PFSK-1 (cell line): Measurements from ENCODE around the gene CTNND2.

Experiments
- FOXP2 ChIP-seq: optimal IDR thresholded peaks from 2 replicates; pipeline ENCODE3; 2011; ENCODE audit warnings: borderline replicate concordance, control low read depth, inconsistent platforms; ENCODE audit not compliant: insufficient read depth; ENCODE audit errors: extremely low read length, extremely low read depth
- POLR2AphosphoS5 ChIP-seq: IDR thresholded peaks from 2 replicates; pipeline ENCODE4 v1.6.1; 2012; ENCODE audit warnings: low read depth, mild to moderate bottlenecking, control low read depth, low read length, moderate library complexity
- REST ChIP-seq, 2 experiments: IDR thresholded peaks; 2 replicates each; pipeline versions ENCODE4 v1.6.1 to v1.8.0; 2011 to 2012; ENCODE audit warnings: low read depth in 2 of 2, low read length in 2 of 2, control low read depth in 1 of 2, inconsistent platforms in 1 of 2, mild to moderate bottlenecking in 1 of 2, moderate library complexity in 1 of 2; ENCODE audit not compliant: insufficient read depth in 1 of 2
- SIN3A ChIP-seq: IDR thresholded peaks from 2 replicates; pipeline ENCODE4 v1.6.1; 2012; ENCODE audit warnings: mild to moderate bottlenecking, low read length, moderate library complexity, borderline replicate concordance; ENCODE audit not compliant: insufficient read depth
- TAF1 ChIP-seq: IDR thresholded peaks from 2 replicates; pipeline ENCODE4 v1.6.1; 2012; ENCODE audit warnings: low read length, control low read depth, borderline replicate concordance; ENCODE audit not compliant: insufficient read depth

The CTNND2 gene

GRCh38 chr5:11853140-11853539, 51.1 kb downstream of the CTNND2 start:
- TF ChIP-seq POLR2AphosphoS5 (no peak), REST (IDR thresholded peaks at IDR 0.05; ENCODE audit: insufficient read depth in 1 of 2, low read depth in 2 of 2, low read length in 2 of 2) (no peak), SIN3A (no peak), TAF1 (no peak), FOXP2 (no peak)

DNA sequence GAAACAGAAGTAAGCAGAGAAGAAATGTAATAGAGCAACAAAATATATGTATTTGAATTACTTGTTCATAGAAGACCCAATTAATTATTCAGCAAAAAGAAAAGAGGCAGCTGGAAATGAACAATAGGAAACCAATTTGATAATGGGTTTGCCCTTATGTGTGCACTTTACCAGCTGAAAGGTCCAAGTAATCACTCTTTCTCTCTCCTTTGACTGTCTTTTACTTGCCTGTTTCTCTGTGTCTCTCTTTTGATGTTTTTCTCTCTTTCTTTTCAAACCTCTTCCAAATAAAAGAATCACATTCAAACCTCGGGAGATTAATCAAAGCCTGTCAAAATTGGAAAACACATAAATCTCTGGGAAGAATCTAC, 51.5 kb downstream of the CTNND2 start:
- no peak for TF ChIP-seq REST (IDR thresholded peaks at IDR 0.05; ENCODE audit: insufficient read depth in 1 of 2, low read depth in 2 of 2, low read length in 2 of 2)

DNA sequence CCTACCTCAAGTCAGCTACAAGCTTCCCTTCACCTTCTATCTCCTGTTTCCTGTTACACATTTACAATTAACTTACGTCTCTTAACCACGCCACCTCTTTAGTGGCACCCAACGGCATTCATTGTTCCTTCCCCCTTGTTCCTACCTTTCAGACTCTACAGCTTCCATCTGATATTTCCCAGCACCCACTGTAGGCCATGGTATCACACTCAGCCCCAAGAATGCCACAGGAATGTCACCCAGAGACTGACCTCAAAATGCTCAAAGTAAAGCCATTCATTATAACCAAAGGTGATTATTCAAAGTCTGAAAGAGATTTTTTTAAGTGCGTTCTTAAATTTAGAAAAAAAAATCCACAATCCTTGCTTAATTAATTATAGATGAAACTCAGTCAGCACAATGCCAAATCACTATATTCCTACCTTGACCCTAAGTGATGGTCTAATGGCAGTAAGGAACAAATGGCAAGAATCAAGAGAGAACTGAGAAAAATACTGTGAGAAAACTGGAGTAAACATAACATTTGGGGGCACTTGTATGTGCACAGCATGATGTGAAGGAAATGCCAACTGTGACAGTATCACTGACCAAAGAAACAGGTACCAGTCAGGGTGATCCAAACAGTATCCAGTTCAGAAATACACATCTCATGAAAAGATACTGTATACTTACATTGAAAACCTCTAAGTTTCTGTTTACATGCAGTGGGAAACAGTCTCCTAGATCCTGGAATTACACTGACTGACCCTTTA, 52.1 kb downstream of the CTNND2 start:
- TF ChIP-seq FOXP2 (no peak), REST (IDR thresholded peaks at IDR 0.05; ENCODE audit: insufficient read depth in 1 of 2, low read depth in 2 of 2, low read length in 2 of 2) (no peak), TAF1 (no peak), POLR2AphosphoS5 (no peak), SIN3A (no peak)

GRCh38 chr5:11851416-11851815, 52.8 kb downstream of the CTNND2 start:
- TF ChIP-seq SIN3A, result no peak
- no peak for TF ChIP-seq FOXP2
- TF ChIP-seq REST (IDR thresholded peaks at IDR 0.05; ENCODE audit: insufficient read depth in 1 of 2, low read depth in 2 of 2, low read length in 2 of 2), result no peak
- no peak for TF ChIP-seq TAF1
- TF ChIP-seq POLR2AphosphoS5, result no peak

DNA sequence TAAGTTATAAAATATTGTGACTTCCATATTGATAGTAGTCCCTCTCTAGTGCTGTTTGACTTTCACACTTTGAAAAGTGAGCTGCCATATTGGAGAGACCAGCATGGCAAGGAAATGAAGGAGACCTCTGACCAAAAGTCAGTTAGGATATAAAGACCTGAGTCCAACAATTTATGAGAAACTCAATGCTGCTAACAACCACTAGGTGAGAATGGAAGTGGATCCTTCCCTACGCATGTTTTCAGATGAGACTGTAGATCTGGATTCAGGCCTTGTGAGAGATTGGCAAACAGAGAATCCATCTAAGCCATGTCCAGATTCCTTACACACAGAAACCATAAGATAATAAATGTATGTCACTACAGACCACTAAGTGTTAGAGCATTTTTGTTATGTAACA, 81.6 kb downstream of the CTNND2 start:
- no peak for TF ChIP-seq FOXP2
- no peak for TF ChIP-seq SIN3A
- no peak for TF ChIP-seq POLR2AphosphoS5
- no peak for TF ChIP-seq TAF1
- no peak for TF ChIP-seq REST (IDR thresholded peaks at IDR 0.05; ENCODE audit: insufficient read depth in 1 of 2, low read depth in 2 of 2, low read length in 2 of 2)
